IMR-90 (cell line): ENCODE data around the gene TRIM25. TPM values are rescaled to one million over a fixed set of nuclear protein-coding genes. Genes with fewer than 3 reads are reported as not detected.

Experiments used
- ATAC-seq: fragments of 200-7000 bp; cut with Tn5 transposase; 2 replicates; pipeline ENCODE4 v1.9.1; 2020; ENCODE audit warnings: low read depth, mild to moderate bottlenecking, moderate library complexity
- BruUV-seq: library from RNA; stranded (reverse); fragments of 400-500 nt; replicated peaks from 2 replicates; lab custom pipeline; 2021; lab: Mats Ljungman, UMichigan
- CTCF ChIA-PET: fragments of 300-600 bp; formaldehyde crosslinking; extraction: SDS; loops from one replicate; lab custom pipeline; 2021; ENCODE audit warnings: antibody characterized with exemption; lab: Yijun Ruan, JAX
- POLR2A ChIA-PET: fragments of 300-600 bp; sonication (Branson Sonifier 250); formaldehyde crosslinking; loops from one replicate; lab custom pipeline; 2022; ENCODE audit warnings: antibody characterized with exemption; ENCODE audit not compliant: unreplicated experiment; lab: Charles Lee
- DNase-seq: peaks from one replicate; pipeline ENCODE4 v3.0.0; 2013
- H2AFZ ChIP-seq: replicated peaks from 2 replicates; pipeline ENCODE3; 2013; ENCODE audit warnings: low read length, mild to moderate bottlenecking; ENCODE audit not compliant: poor library complexity
- H2AK5ac ChIP-seq: 2 replicates; pipeline ENCODE4 v1.6.1; 2013; ENCODE audit warnings: low read depth, low read length, inconsistent platforms
- H2AK9ac ChIP-seq: replicated peaks from 2 replicates; pipeline ENCODE3; 2013; ENCODE audit warnings: mild to moderate bottlenecking, low read depth, low read length, moderate library complexity; ENCODE audit not compliant: poor library complexity
- H2BK120ac ChIP-seq: 2 replicates; pipeline ENCODE4 v1.6.1; 2013; ENCODE audit warnings: low read depth, low read length, inconsistent platforms
- H2BK15ac ChIP-seq: 3 replicates; pipeline ENCODE4 v1.6.1; 2013; ENCODE audit warnings: low read depth, low read length, inconsistent platforms
- H2BK20ac ChIP-seq: 2 replicates; pipeline ENCODE4 v1.6.1; 2013; ENCODE audit warnings: low read depth, mild to moderate bottlenecking, inconsistent platforms, low read length, moderate library complexity
- H2BK5ac ChIP-seq: 2 replicates; pipeline ENCODE4 v1.6.1; 2013; ENCODE audit warnings: mild to moderate bottlenecking, low read depth, low read length, inconsistent platforms; ENCODE audit not compliant: poor library complexity, severe bottlenecking
- H3K14ac ChIP-seq: replicated peaks from 2 replicates; pipeline ENCODE4 v1.6.1; 2013; ENCODE audit warnings: low read depth, low read length, inconsistent platforms
- H3K18ac ChIP-seq: 2 replicates; pipeline ENCODE4 v1.6.1; 2013; ENCODE audit warnings: low read depth, low read length, control low read depth
- H3K23ac ChIP-seq: 2 replicates; pipeline ENCODE4 v1.6.1; 2013; ENCODE audit warnings: low read depth, low read length, inconsistent platforms
- H3K27ac ChIP-seq: 2 replicates; pipeline ENCODE4 v1.5.1; 2013; ENCODE audit warnings: mild to moderate bottlenecking, control low read depth, low read length; ENCODE audit not compliant: insufficient read depth
- H3K27me3 ChIP-seq: 2 replicates; pipeline ENCODE4 v1.6.1; 2013; ENCODE audit warnings: low read length; ENCODE audit not compliant: control insufficient read depth, insufficient read depth
- H3K36me3 ChIP-seq: 2 replicates; pipeline ENCODE4 v1.6.1; 2013; ENCODE audit warnings: low read length, mixed read lengths; ENCODE audit not compliant: control insufficient read depth, insufficient read depth
- H3K4ac ChIP-seq: 2 replicates; pipeline ENCODE4 v1.6.1; 2013; ENCODE audit warnings: low read depth, low read length, inconsistent platforms
- H3K4me1 ChIP-seq: 2 replicates; pipeline ENCODE4 v1.6.1; 2013; ENCODE audit warnings: low read length, mixed read lengths; ENCODE audit not compliant: control insufficient read depth, insufficient read depth
- H3K4me2 ChIP-seq: 2 replicates; pipeline ENCODE4 v1.6.1; 2013; ENCODE audit warnings: low read depth, mild to moderate bottlenecking, control low read depth, low read length, moderate library complexity
- H3K4me3 ChIP-seq: 2 replicates; pipeline ENCODE4 v1.5.1; 2013; ENCODE audit warnings: low read depth, mild to moderate bottlenecking, control low read depth, low read length, moderate library complexity; ENCODE audit not compliant: insufficient read depth
- H3K56ac ChIP-seq: 2 replicates; pipeline ENCODE4 v1.6.1; 2013; ENCODE audit warnings: low read length, inconsistent platforms; ENCODE audit not compliant: insufficient read depth; ENCODE audit errors: extremely low read depth
- H3K79me1 ChIP-seq, 2 experiments: 2 replicates each; pipeline ENCODE4 v1.6.1; 2013; ENCODE audit warnings: low read length in 2 of 2, inconsistent platforms in 1 of 2, low read depth in 1 of 2
- H3K9ac ChIP-seq: 2 replicates; pipeline ENCODE4 v1.6.1; 2013; ENCODE audit warnings: low read depth, low read length, control low read depth
- H3K9me1 ChIP-seq: 2 replicates; pipeline ENCODE4 v1.6.1; 2013; ENCODE audit warnings: low read length, inconsistent platforms; ENCODE audit not compliant: insufficient read depth
- H3K9me3 ChIP-seq: 2 replicates; pipeline ENCODE4 v1.6.1; 2013; ENCODE audit warnings: low read length; ENCODE audit not compliant: control insufficient read depth, insufficient read depth
- H4K20me1 ChIP-seq: 2 replicates; pipeline ENCODE4 v1.6.1; 2013; ENCODE audit warnings: low read length, inconsistent platforms; ENCODE audit not compliant: insufficient read depth
- H4K5ac ChIP-seq: 2 replicates; pipeline ENCODE4 v1.6.1; 2013; ENCODE audit warnings: mild to moderate bottlenecking, low read depth, low read length, control low read depth
- H4K8ac ChIP-seq, 2 experiments: 2 replicates each; pipeline ENCODE4 v1.6.1; 2013; ENCODE audit warnings: low read depth in 2 of 2, low read length in 2 of 2, control low read depth in 1 of 2, inconsistent platforms in 1 of 2
- H4K91ac ChIP-seq: 2 replicates; pipeline ENCODE4 v1.6.1; 2013; ENCODE audit warnings: low read depth, low read length, inconsistent platforms; ENCODE audit not compliant: insufficient read depth
- FOS ChIP-seq: fragments of 150-350 bp; IDR thresholded peaks from 2 replicates; pipeline ENCODE4 v1.6.1; 2016; ENCODE audit warnings: low read depth, low read length
- MAFK ChIP-seq: IDR thresholded peaks from 2 replicates; pipeline ENCODE4 v1.6.1; 2012; ENCODE audit warnings: low read depth, low read length, improper control_type of control experiment
- MXI1 ChIP-seq: IDR thresholded peaks from 2 replicates; pipeline ENCODE4 v1.6.1; 2012; ENCODE audit warnings: low read depth, mild to moderate bottlenecking, low read length, moderate library complexity, borderline replicate concordance
- NFE2L2 ChIP-seq: fragments of 150-350 bp; IDR thresholded peaks from 2 replicates; pipeline ENCODE4 v1.6.1; 2016; ENCODE audit warnings: low read depth, mild to moderate bottlenecking, low read length
- RAD21 ChIP-seq: IDR thresholded peaks from 2 replicates; pipeline ENCODE4 v1.6.1; 2012; ENCODE audit warnings: low read length, improper control_type of control experiment
- RCOR1 ChIP-seq: IDR thresholded peaks from 2 replicates; pipeline ENCODE4 v1.6.1; 2012; ENCODE audit warnings: mild to moderate bottlenecking, low read length, improper control_type of control experiment; ENCODE audit not compliant: insufficient replicate concordance
- WGBS, 2 experiments: methylation state at CpG; one replicate each; pipeline versions ENCODE4 v1.1.5 to v1.1.7; 2013; ENCODE audit warnings: missing lambda C conversion rate in 2 of 2; ENCODE audit not compliant: insufficient read length in 1 of 2; ENCODE audit errors: extremely low coverage in 2 of 2; 5-methylcytosine and 5-hydroxymethylcytosine counted together
- dilution Hi-C: fragments of 300-500 bp; cut with HindIII; formaldehyde crosslinking; loops from one replicate; pipeline ENCODE4 v1.14.3; 2018; ENCODE audit warnings: low sequenced_read_pairs; ENCODE audit not compliant: unreplicated experiment
- in situ Hi-C: fragments of 300-500 bp; cut with MboI; formaldehyde crosslinking; loops from 3 replicates; pipeline ENCODE4 v1.14.3; 2019; ENCODE audit warnings: low sequenced_read_pairs, inconsistent platforms, mixed read lengths
- intact Hi-C: fragments of 100-400 bp; cut with micrococcal nuclease; formaldehyde crosslinking; loops from 2 replicates; pipeline ENCODE4 v1.10.0; 2022
- polyA plus RNA-seq, 3 experiments: library from polyadenylated mRNA; depleted of rRNA; stranded (reverse); fragments of >200 nt; gene quantifications; 2 replicates each; pipeline ENCODE4 v1.2.3, GENCODE V29; 2012; ENCODE audit warnings: low replicate concordance in 1 of 3
- total RNA-seq: library from RNA; depleted of rRNA; stranded (reverse); fragments of >200 nt; gene quantifications from 2 replicates; pipeline ENCODE4 v1.2.3, GENCODE V29; 2012

The TRIM25 gene
- total and polyA plus RNA-seq, 2 of the 4 experiments (the other 2 are of a cell fraction), result 25.5 to 27.5 TPM

DNA sequence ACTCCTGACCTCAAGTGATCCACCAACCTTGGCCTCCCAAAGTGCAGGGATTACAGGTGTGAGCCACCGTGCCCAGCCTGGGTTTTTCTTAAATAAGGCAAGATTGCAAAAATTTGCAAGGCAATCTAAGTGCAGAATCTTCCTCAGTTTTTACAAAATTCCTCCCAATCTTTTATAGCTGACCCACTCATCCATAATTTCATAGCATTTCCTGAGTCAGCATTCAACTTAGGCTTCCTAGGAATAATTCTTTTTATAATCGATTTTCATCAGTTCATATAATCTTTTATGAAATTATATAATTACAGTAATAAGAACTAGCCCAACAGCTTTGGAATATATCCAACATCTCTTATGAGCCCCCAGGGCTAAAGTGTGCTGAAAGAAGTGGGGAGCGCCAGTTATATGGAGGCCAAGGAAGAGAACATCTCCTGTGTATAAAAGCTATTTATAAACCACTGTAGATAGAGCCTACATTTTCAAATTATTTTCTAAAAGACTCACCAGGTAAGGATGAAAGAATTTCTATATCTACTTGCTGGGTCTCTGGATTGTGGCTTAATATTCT, 32.2 kb upstream of the TRIM25 start:
- CTCF ChIA-PET, result interaction anchor here (1.2 kb wide), 1 partner anchor 126 kb away, joined by 3 read pairs; no protein-coding TSS in a partner anchor
- no peak overlapping the region for H3K4ac ChIP-seq
- DNase-seq, result no peak
- BruUV-seq, result no TSS peak
- H2AK5ac ChIP-seq, result no peak overlapping the region
- no peak overlapping the region for H4K8ac ChIP-seq
- no peaks in the 10 kb centered on the region for H4K20me1 ChIP-seq
- H4K91ac ChIP-seq, result no peak overlapping the region
- no peak overlapping the region for H2BK15ac ChIP-seq
- H3K79me1 ChIP-seq, result peaks cover 8 to 13% of the 10 kb centered on the region in 2 experiments; a peak in 3 of 4 replicates
- H3K4me1 ChIP-seq, result no peaks in the 10 kb centered on the region
- no peak overlapping the region for H2BK120ac ChIP-seq
- in situ Hi-C loops (loop anchor here (25.0 kb wide), 1 partner anchor 359 kb away; the partner anchor contains the start of gene NOG), dilution Hi-C loops (no loop called here), intact Hi-C loops (no loop called here)
- POLR2A ChIA-PET, result no interaction called here
- no peaks in the 10 kb centered on the region for H3K9me3 ChIP-seq
- H2BK20ac ChIP-seq, result no peak overlapping the region
- H3K27me3 ChIP-seq, result no peaks in the 10 kb centered on the region
- no peak overlapping the region for H3K18ac ChIP-seq
- no peaks in the 10 kb centered on the region for H3K9me1 ChIP-seq
- no peak for ATAC-seq
- TF ChIP-seq NFE2L2, result no peak
- TF ChIP-seq MXI1, result no peak
- no peak for TF ChIP-seq RCOR1
- TF ChIP-seq FOS, result no peak
- peak; percentile 66 for TF ChIP-seq MAFK
- no peak for TF ChIP-seq RAD21
- H2AFZ ChIP-seq, result no peak overlapping the region
- no peak overlapping the region for H3K4me3 ChIP-seq
- H3K23ac ChIP-seq, result no peak overlapping the region
- H2AK9ac ChIP-seq, result no peak overlapping the region
- no peak overlapping the region for H2BK5ac ChIP-seq
- no peak overlapping the region for H4K5ac ChIP-seq
- no CpG with 5 or more reads among the region's 3 CpGs for WGBS, 2 experiments
- H3K9ac ChIP-seq, result no peak overlapping the region
- H3K4me2 ChIP-seq, result no peak overlapping the region
- H3K27ac ChIP-seq, result no peak overlapping the region
- H3K56ac ChIP-seq, result no peak overlapping the region
- H3K14ac ChIP-seq, result no peak overlapping the region
- H3K36me3 ChIP-seq, result peaks cover 40% of the 10 kb centered on the region
